Endothelial cell of umbilical vein (primary cell): Measurements from ENCODE around the gene FAM234B. TPM values are rescaled to one million over a fixed set of nuclear protein-coding genes. Genes with fewer than 3 reads are reported as not detected.

Experiments used
- BruUV-seq: library from RNA; stranded (reverse); fragments of 400-500 nt; replicated peaks from 2 replicates; lab custom pipeline; 2021; lab: Mats Ljungman, UMichigan
- CTCF ChIA-PET: fragments of 300-600, 350-600 bp; sonication (Branson Sonifier 250); formaldehyde crosslinking; loops from one replicate; lab custom pipeline; 2021; ENCODE audit warnings: antibody characterized with exemption, inconsistent platforms; lab: Charles Lee
- POLR2A ChIA-PET: fragments of 300-600, 350-600 bp; sonication (Branson Sonifier 250); formaldehyde crosslinking; loops from one replicate; lab custom pipeline; 2021; ENCODE audit warnings: antibody characterized with exemption, inconsistent platforms; lab: Charles Lee
- DNase-seq: peaks from one replicate; pipeline ENCODE4 v3.0.0-alpha.2; 2011; ENCODE audit warnings: low read depth, low spot score
- FAIRE-seq: peaks from 2 replicates; lab custom pipeline; 2011; peaks lifted over from hg19 to GRCh38; lab: Jason Lieb, UNC
- H2AFZ ChIP-seq: 2 replicates; pipeline ENCODE4 v1.6.0; 2012; ENCODE audit warnings: low read depth, low read length, control low read depth, inconsistent platforms
- H3K27ac ChIP-seq: 2 replicates; pipeline ENCODE4 v1.5.1; 2011; ENCODE audit warnings: low read depth, mild to moderate bottlenecking, control low read depth, low read length, moderate library complexity; ENCODE audit not compliant: insufficient read depth
- H3K27me3 ChIP-seq, 2 experiments: 2 replicates each; pipeline versions ENCODE4 v1.6.0 to v1.6.1; 2011; ENCODE audit warnings: low read length in 2 of 2, mixed read lengths in 1 of 2; ENCODE audit not compliant: control insufficient read depth in 2 of 2, insufficient read depth in 2 of 2
- H3K36me3 ChIP-seq, 2 experiments: 2 replicates in 1 of 2; 3 replicates in 1 of 2; pipeline ENCODE4 v1.5.1; 2011; ENCODE audit warnings: low read length in 2 of 2, mild to moderate bottlenecking in 1 of 2, moderate library complexity in 1 of 2; ENCODE audit not compliant: control insufficient read depth in 2 of 2, insufficient read depth in 2 of 2; ENCODE audit errors: extremely low read depth in 1 of 2
- H3K4me1 ChIP-seq: 3 replicates; pipeline ENCODE4 v1.5.1; 2011; ENCODE audit warnings: mild to moderate bottlenecking, low read length; ENCODE audit not compliant: control insufficient read depth, insufficient read depth; ENCODE audit errors: extremely low read depth
- H3K4me2 ChIP-seq: 2 replicates; pipeline ENCODE4 v1.6.1; 2011; ENCODE audit warnings: low read length, control low read depth, mixed read lengths; ENCODE audit not compliant: insufficient read depth
- H3K4me3 ChIP-seq, 3 experiments: fragments of 200-600 bp in 1 of 3; sonication (generic), shearing (Covaris generic) in 1 of 3; replicated peaks in 1 of 3; 2 replicates each; pipeline ENCODE4 v1.5.1; 2011 to 2016; ENCODE audit warnings: control low read depth in 3 of 3, low read length in 3 of 3, mild to moderate bottlenecking in 2 of 3, inconsistent platforms in 1 of 3, low read depth in 1 of 3, moderate library complexity in 1 of 3; ENCODE audit not compliant: insufficient read depth in 1 of 3
- H3K79me2 ChIP-seq: 2 replicates; pipeline ENCODE4 v1.6.0; 2012; ENCODE audit warnings: low read length, inconsistent platforms; ENCODE audit not compliant: control insufficient read depth, insufficient read depth
- H3K9ac ChIP-seq: replicated peaks from 2 replicates; pipeline ENCODE3; 2011; ENCODE audit warnings: low read length, control low read depth; ENCODE audit not compliant: insufficient read depth; ENCODE audit errors: extremely low read depth
- H3K9me1 ChIP-seq: replicated peaks from 3 replicates; pipeline ENCODE4 v1.6.0; 2011; ENCODE audit warnings: mild to moderate bottlenecking, low read length; ENCODE audit not compliant: control insufficient read depth, insufficient read depth; ENCODE audit errors: extremely low read depth
- H3K9me3 ChIP-seq: replicated peaks from 2 replicates; pipeline ENCODE4 v1.5.1; 2012; ENCODE audit warnings: low read length, inconsistent platforms; ENCODE audit not compliant: control insufficient read depth, insufficient read depth
- H4K20me1 ChIP-seq: replicated peaks from 2 replicates; pipeline ENCODE3; 2011; ENCODE audit warnings: mild to moderate bottlenecking, low read length; ENCODE audit not compliant: control insufficient read depth, insufficient read depth; ENCODE audit errors: extremely low read depth
- EZH2 ChIP-seq: IDR thresholded peaks from 2 replicates; pipeline ENCODE4 v1.6.1; 2012; ENCODE audit warnings: borderline replicate concordance, low read depth, mild to moderate bottlenecking, moderate library complexity, low read length, inconsistent platforms; ENCODE audit not compliant: severe bottlenecking
- FOS ChIP-seq: IDR thresholded peaks from 2 replicates; pipeline ENCODE4 v1.6.1; 2011; ENCODE audit warnings: mild to moderate bottlenecking, low read length, moderate library complexity, borderline replicate concordance; ENCODE audit not compliant: insufficient read depth
- GATA2 ChIP-seq: IDR thresholded peaks from 2 replicates; pipeline ENCODE4 v1.7.0; 2011; ENCODE audit warnings: low read depth, mild to moderate bottlenecking, moderate library complexity, mixed read lengths, low read length; ENCODE audit not compliant: insufficient read length, insufficient read depth
- JUN ChIP-seq: IDR thresholded peaks from 2 replicates; pipeline ENCODE4 v1.6.1; 2011; ENCODE audit warnings: borderline replicate concordance, low read depth; ENCODE audit not compliant: insufficient read length, insufficient read depth
- MYC ChIP-seq: IDR thresholded peaks from one replicate; pipeline ENCODE4 v1.6.1; 2011; ENCODE audit warnings: mild to moderate bottlenecking, low read depth, low read length
- POLR2A ChIP-seq: IDR thresholded peaks from 2 replicates; pipeline ENCODE4 v1.6.1; 2012; ENCODE audit warnings: low read depth, mild to moderate bottlenecking, control low read depth, low read length
- POLR2AphosphoS5 ChIP-seq: IDR thresholded peaks from 2 replicates; pipeline ENCODE4 v1.6.1; 2012; ENCODE audit warnings: low read depth, mild to moderate bottlenecking, control low read depth, low read length, moderate library complexity; ENCODE audit not compliant: insufficient read depth
- dilution Hi-C: fragments of 300-500 bp; cut with MboI; formaldehyde crosslinking; loops from one replicate; pipeline ENCODE4 v1.15.0; 2019; ENCODE audit warnings: low sequenced_read_pairs; ENCODE audit not compliant: extremely low pct_ligation_motif_present
- intact Hi-C: fragments of 100-400 bp; cut with micrococcal nuclease; formaldehyde crosslinking; loops from one replicate; pipeline ENCODE4 v1.10.0; 2022
- polyA plus RNA-seq, 4 experiments: library from polyadenylated mRNA; depleted of rRNA in 3 of 4; stranded (reverse) in 3 of 4; unstranded in 1 of 4; fragments of >200 nt; gene quantifications; 2 replicates each; pipeline versions ENCODE4 v1.2.1 to v1.2.3, GENCODE V29; 2011 to 2012; ENCODE audit warnings: missing spikeins in 1 of 4
- total RNA-seq: library from RNA; stranded (reverse); gene quantifications from 2 replicates; pipeline ENCODE4 v1.2.3, GENCODE V29; 2021
- TF ChIP-seq, protein P1 (sequence below), 2 donors: IDR thresholded peaks; 1 replicate in 1 of 2; 2 replicates in 1 of 2; pipeline ENCODE4 v1.5.1; 2011; ENCODE audit warnings: low read length in 2 of 2, mild to moderate bottlenecking in 2 of 2, moderate library complexity in 2 of 2, control low read depth in 1 of 2, inconsistent platforms in 1 of 2, low read depth in 1 of 2; ENCODE audit not compliant: insufficient read depth in 1 of 2; ENCODE audit errors: extremely low read depth in 1 of 2

Gene FAM234B
- total and polyA plus RNA-seq, 2 donors (not counting 3 experiments of a cell fraction or from before 2014, with no cell fraction given), result 4.9 to 13.2 TPM

DNA sequence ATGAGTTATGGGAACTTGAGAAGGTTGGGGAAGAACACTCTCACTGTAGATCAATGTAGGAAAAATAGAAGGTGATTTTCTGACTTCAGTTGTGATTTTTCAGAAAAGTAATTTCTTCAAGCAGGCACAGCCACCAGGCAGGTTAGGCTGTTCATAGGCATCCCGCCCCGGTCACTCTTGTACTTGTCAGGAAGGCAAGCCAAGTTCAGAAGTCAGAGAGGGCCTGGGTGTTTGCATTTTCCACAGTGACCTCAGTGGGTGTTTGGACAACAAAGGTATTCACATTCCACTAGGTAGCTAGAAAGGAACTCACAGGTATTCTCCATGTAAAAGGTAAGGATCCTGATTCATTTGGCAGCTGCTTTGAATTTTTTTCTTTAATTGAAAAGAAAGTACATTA lies 3.0 kb upstream of the FAM234B start:
- Histone ChIP-seq H3K9me3 (no peaks in the 10 kb centered on the region), H3K4me2 (no peak overlapping the region), H3K9me1 (no peaks in the 10 kb centered on the region), H3K4me1 (peaks cover 10% of the 10 kb centered on the region), H3K27ac (no peak overlapping the region), H3K4me3 (no peak overlapping the region), H4K20me1 (no peaks in the 10 kb centered on the region), H3K9ac (no peak overlapping the region), H3K27me3 (peaks cover 2% of the 10 kb centered on the region in 2 experiments), H2AFZ (no peak overlapping the region), H3K79me2 (no peaks in the 10 kb centered on the region), H3K36me3 (no peaks in the 10 kb centered on the region)
- intact Hi-C loops (no loop called here), dilution Hi-C loops (no loop called here)
- BruUV-seq, result no TSS peak
- no peak for FAIRE-seq
- no peak for DNase-seq
- ChIA-PET POLR2A (no interaction called here), CTCF (no interaction called here)
- TF ChIP-seq, protein P1, sequence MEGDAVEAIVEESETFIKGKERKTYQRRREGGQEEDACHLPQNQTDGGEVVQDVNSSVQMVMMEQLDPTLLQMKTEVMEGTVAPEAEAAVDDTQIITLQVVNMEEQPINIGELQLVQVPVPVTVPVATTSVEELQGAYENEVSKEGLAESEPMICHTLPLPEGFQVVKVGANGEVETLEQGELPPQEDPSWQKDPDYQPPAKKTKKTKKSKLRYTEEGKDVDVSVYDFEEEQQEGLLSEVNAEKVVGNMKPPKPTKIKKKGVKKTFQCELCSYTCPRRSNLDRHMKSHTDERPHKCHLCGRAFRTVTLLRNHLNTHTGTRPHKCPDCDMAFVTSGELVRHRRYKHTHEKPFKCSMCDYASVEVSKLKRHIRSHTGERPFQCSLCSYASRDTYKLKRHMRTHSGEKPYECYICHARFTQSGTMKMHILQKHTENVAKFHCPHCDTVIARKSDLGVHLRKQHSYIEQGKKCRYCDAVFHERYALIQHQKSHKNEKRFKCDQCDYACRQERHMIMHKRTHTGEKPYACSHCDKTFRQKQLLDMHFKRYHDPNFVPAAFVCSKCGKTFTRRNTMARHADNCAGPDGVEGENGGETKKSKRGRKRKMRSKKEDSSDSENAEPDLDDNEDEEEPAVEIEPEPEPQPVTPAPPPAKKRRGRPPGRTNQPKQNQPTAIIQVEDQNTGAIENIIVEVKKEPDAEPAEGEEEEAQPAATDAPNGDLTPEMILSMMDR (IDR thresholded peaks at IDR 0.05; ENCODE audit: extremely low read depth in 1 of 2, insufficient read depth in 1 of 2, low read depth in 1 of 2, low read length in 2 of 2), result no peak
- TF ChIP-seq EZH2, result no peak
- TF ChIP-seq GATA2, result no peak
- TF ChIP-seq JUN, result no peak
- no peak for TF ChIP-seq FOS
- TF ChIP-seq POLR2AphosphoS5, result no peak
- no peak for TF ChIP-seq MYC
- TF ChIP-seq POLR2A, result no peak
